ENCODE data around the gene ADAMTS17.

ADAMTS17 gene

DNA sequence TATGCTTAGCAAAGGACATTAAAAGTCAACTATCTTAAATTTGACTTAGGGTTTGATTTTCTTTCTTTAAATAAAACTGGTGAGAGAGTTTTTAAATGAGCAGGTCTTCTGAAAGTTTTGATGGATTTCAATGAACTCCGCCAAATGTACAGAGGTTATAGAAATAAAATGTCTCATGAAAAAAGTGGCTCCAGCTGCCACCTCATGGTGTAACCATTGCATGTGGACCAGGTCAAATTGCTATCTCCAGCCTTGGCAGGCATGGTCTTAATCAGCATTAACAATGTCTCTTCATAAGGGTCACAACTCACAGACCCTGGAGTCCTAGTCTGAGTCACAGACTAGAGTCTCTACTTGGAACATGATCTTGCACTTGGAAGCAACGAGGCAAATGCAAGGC, 182.3 kb downstream of the ADAMTS17 start:
- H3K27ac ChIP-seq (ENCODE audit: low read depth, low read length) = no peak overlapping the region
- H3K9me3 ChIP-seq (ENCODE audit: control insufficient read depth, insufficient read depth, low read depth, low read length) = no peaks in the 10 kb centered on the region
- H3K4me3 ChIP-seq (ENCODE audit: low read depth, low read length) = no peak overlapping the region
- H3K4me1 ChIP-seq (ENCODE audit: control insufficient read depth, insufficient read depth, low read length) = 0 out of 2 replicates have a peak, but pooled peaks cover 4% of the 10 kb centered on the region
- H3K27me3 ChIP-seq (ENCODE audit: control insufficient read depth, insufficient read depth, low read length) = no peaks in the 10 kb centered on the region
- H3K36me3 ChIP-seq (ENCODE audit: control insufficient read depth, insufficient read depth, low read length) = no peaks in the 10 kb centered on the region
- no peak overlapping the region for H3K9ac ChIP-seq (ENCODE audit: low read length)

GRCh38 chr15:100158356-100158755, 183.4 kb downstream of the ADAMTS17 start:
- Histone ChIP-seq H3K9me3 (ENCODE audit: control insufficient read depth, insufficient read depth, low read depth, low read length) (no peaks in the 10 kb centered on the region), H3K27ac (ENCODE audit: low read depth, low read length) (no peak overlapping the region)

GRCh38 chr15:100156201-100156600, 185.6 kb downstream of the ADAMTS17 start:
- Histone ChIP-seq H3K9me3 (ENCODE audit: control insufficient read depth, insufficient read depth, low read depth, low read length) (no peaks in the 10 kb centered on the region), H3K4me1 (ENCODE audit: control insufficient read depth, insufficient read depth, low read length) (0 out of 2 replicates have a peak, but pooled peaks cover 4% of the 10 kb centered on the region), H3K27me3 (ENCODE audit: control insufficient read depth, insufficient read depth, low read length) (no peaks in the 10 kb centered on the region), H3K9ac (ENCODE audit: low read length) (no peak overlapping the region), H3K27ac (ENCODE audit: low read depth, low read length) (no peak overlapping the region), H3K4me3 (ENCODE audit: low read depth, low read length) (no peak overlapping the region), H3K36me3 (ENCODE audit: control insufficient read depth, insufficient read depth, low read length) (no peaks in the 10 kb centered on the region)

More at GRCh38 chr15:100158356-100158755, 183.4 kb downstream of the ADAMTS17 start:
- Histone ChIP-seq H3K4me1 (ENCODE audit: control insufficient read depth, insufficient read depth, low read length) (0 out of 2 replicates have a peak, but pooled peaks cover 4% of the 10 kb centered on the region), H3K27me3 (ENCODE audit: control insufficient read depth, insufficient read depth, low read length) (no peaks in the 10 kb centered on the region), H3K9ac (ENCODE audit: low read length) (no peak overlapping the region), H3K36me3 (ENCODE audit: control insufficient read depth, insufficient read depth, low read length) (no peaks in the 10 kb centered on the region), H3K4me3 (ENCODE audit: low read depth, low read length) (no peak overlapping the region)

DNA sequence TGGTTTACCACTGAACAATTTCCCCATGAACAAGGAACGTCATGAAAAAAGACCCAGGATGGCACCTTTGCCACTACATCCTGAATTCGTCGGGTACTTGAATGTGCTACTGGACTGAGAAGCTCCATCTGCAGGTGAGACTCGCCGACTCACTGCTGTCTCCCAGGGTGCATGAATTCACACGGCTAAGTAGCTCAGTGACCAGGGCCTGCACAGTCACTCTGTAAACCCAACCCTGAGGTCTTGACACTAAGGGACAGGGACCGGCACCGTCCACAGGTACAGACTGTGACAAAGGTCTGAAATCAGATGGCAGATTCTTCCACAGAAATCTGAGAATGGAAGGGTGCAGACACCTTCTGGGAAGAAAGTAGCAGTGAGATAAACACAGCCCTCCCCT, 187.4 kb downstream of the ADAMTS17 start:
- Histone ChIP-seq H3K4me3 (ENCODE audit: low read depth, low read length) (no peak overlapping the region), H3K9ac (ENCODE audit: low read length) (no peak overlapping the region), H3K9me3 (ENCODE audit: control insufficient read depth, insufficient read depth, low read depth, low read length) (no peaks in the 10 kb centered on the region; the same call in 1 of the 2 replicates), H3K4me1 (ENCODE audit: control insufficient read depth, insufficient read depth, low read length) (0 out of 2 replicates have a peak, but pooled peaks cover 4% of the 10 kb centered on the region), H3K27ac (ENCODE audit: low read depth, low read length) (no peak overlapping the region), H3K27me3 (ENCODE audit: control insufficient read depth, insufficient read depth, low read length) (no peaks in the 10 kb centered on the region), H3K36me3 (ENCODE audit: control insufficient read depth, insufficient read depth, low read length) (no peaks in the 10 kb centered on the region)

GRCh38 chr15:100152463-100152862, 189.3 kb downstream of the ADAMTS17 start:
- no peaks in the 10 kb centered on the region for H3K36me3 ChIP-seq (ENCODE audit: control insufficient read depth, insufficient read depth, low read length)
- no peak overlapping the region for H3K27ac ChIP-seq (ENCODE audit: low read depth, low read length)
- H3K9me3 ChIP-seq (ENCODE audit: control insufficient read depth, insufficient read depth, low read depth, low read length) = peaks cover 17% of the 10 kb centered on the region
- H3K4me1 ChIP-seq (ENCODE audit: control insufficient read depth, insufficient read depth, low read length) = no peaks in the 10 kb centered on the region
- H3K27me3 ChIP-seq (ENCODE audit: control insufficient read depth, insufficient read depth, low read length) = no peaks in the 10 kb centered on the region
- H3K4me3 ChIP-seq (ENCODE audit: low read depth, low read length) = no peak overlapping the region
- no peak overlapping the region for H3K9ac ChIP-seq (ENCODE audit: low read length)

GRCh38 chr15:100150906-100151305, 190.9 kb downstream of the ADAMTS17 start:
- no peak overlapping the region for H3K9ac ChIP-seq (ENCODE audit: low read length)
- H3K9me3 ChIP-seq (ENCODE audit: control insufficient read depth, insufficient read depth, low read depth, low read length) = peaks cover 22% of the 10 kb centered on the region
- H3K27me3 ChIP-seq (ENCODE audit: control insufficient read depth, insufficient read depth, low read length) = no peaks in the 10 kb centered on the region
- H3K36me3 ChIP-seq (ENCODE audit: control insufficient read depth, insufficient read depth, low read length) = no peaks in the 10 kb centered on the region
- H3K4me3 ChIP-seq (ENCODE audit: low read depth, low read length) = no peak overlapping the region
- no peak overlapping the region for H3K27ac ChIP-seq (ENCODE audit: low read depth, low read length)
- no peaks in the 10 kb centered on the region for H3K4me1 ChIP-seq (ENCODE audit: control insufficient read depth, insufficient read depth, low read length)

DNA sequence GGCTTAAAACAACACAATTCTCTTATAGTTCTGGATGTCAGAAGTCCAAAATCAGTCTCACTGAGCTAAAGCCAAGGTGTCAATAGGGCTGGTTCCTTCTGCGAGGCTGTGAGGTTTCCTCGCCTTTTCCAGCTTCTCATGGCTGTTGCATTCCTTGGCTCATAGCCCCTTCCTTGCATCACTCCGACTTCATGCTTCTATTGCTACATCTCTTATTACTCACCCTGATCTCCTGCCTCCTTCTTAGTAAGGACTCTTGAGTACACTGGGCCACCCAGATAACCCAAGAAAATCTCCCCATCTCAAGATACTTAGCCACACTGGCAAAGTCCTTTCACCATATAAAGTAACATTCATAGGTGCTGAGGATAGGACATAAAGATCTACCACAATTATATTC, 193.9 kb downstream of the ADAMTS17 start:
- H3K27ac ChIP-seq (ENCODE audit: low read depth, low read length) = no peak overlapping the region
- H3K27me3 ChIP-seq (ENCODE audit: control insufficient read depth, insufficient read depth, low read length) = no peaks in the 10 kb centered on the region
- no peaks in the 10 kb centered on the region for H3K36me3 ChIP-seq (ENCODE audit: control insufficient read depth, insufficient read depth, low read length)
- H3K4me1 ChIP-seq (ENCODE audit: control insufficient read depth, insufficient read depth, low read length) = no peaks in the 10 kb centered on the region
- H3K4me3 ChIP-seq (ENCODE audit: low read depth, low read length) = no peak overlapping the region
- H3K9me3 ChIP-seq (ENCODE audit: control insufficient read depth, insufficient read depth, low read depth, low read length) = peaks cover 22% of the 10 kb centered on the region
- no peak overlapping the region for H3K9ac ChIP-seq (ENCODE audit: low read length)

- Histone ChIP-seq H3K36me3 (ENCODE audit: control insufficient read depth, insufficient read depth, low read length) (no peaks in the 10 kb centered on the region), H3K27ac (ENCODE audit: low read depth, low read length) (no peak overlapping the region), H3K9ac (ENCODE audit: low read length) (no peak overlapping the region), H3K4me3 (ENCODE audit: low read depth, low read length) (no peak overlapping the region), H3K4me1 (ENCODE audit: control insufficient read depth, insufficient read depth, low read length) (no peaks in the 10 kb centered on the region), H3K9me3 (ENCODE audit: control insufficient read depth, insufficient read depth, low read depth, low read length) (peaks cover 13% of the 10 kb centered on the region), H3K27me3 (ENCODE audit: control insufficient read depth, insufficient read depth, low read length) (no peaks in the 10 kb centered on the region)
Measured at GRCh38 chr15:100143378-100143777, 198.4 kb downstream of the ADAMTS17 start.

- Histone ChIP-seq H3K36me3 (ENCODE audit: control insufficient read depth, insufficient read depth, low read length) (no peaks in the 10 kb centered on the region), H3K4me1 (ENCODE audit: control insufficient read depth, insufficient read depth, low read length) (no peaks in the 10 kb centered on the region), H3K27me3 (ENCODE audit: control insufficient read depth, insufficient read depth, low read length) (no peaks in the 10 kb centered on the region), H3K4me3 (ENCODE audit: low read depth, low read length) (no peak overlapping the region), H3K9ac (ENCODE audit: low read length) (no peak overlapping the region), H3K9me3 (ENCODE audit: control insufficient read depth, insufficient read depth, low read depth, low read length) (no peaks in the 10 kb centered on the region), H3K27ac (ENCODE audit: low read depth, low read length) (no peak overlapping the region)
Measured at GRCh38 chr15:100141311-100142001, 200.3 kb downstream of the ADAMTS17 start.

- H3K27me3 ChIP-seq (ENCODE audit: control insufficient read depth, insufficient read depth, low read length) = no peaks in the 10 kb centered on the region
- H3K4me3 ChIP-seq (ENCODE audit: low read depth, low read length) = no peak overlapping the region
- no peaks in the 10 kb centered on the region for H3K36me3 ChIP-seq (ENCODE audit: control insufficient read depth, insufficient read depth, low read length)
- no peak overlapping the region for H3K27ac ChIP-seq (ENCODE audit: low read depth, low read length)
- no peaks in the 10 kb centered on the region for H3K4me1 ChIP-seq (ENCODE audit: control insufficient read depth, insufficient read depth, low read length)
- no peaks in the 10 kb centered on the region for H3K9me3 ChIP-seq (ENCODE audit: control insufficient read depth, insufficient read depth, low read depth, low read length)
- no peak overlapping the region for H3K9ac ChIP-seq (ENCODE audit: low read length)
Measured at GRCh38 chr15:100140527-100141308, 201.1 kb downstream of the ADAMTS17 start.

GRCh38 chr15:100134586-100134985, 207.2 kb downstream of the ADAMTS17 start:
- no peaks in the 10 kb centered on the region for H3K9me3 ChIP-seq (ENCODE audit: control insufficient read depth, insufficient read depth, low read depth, low read length)
- no peaks in the 10 kb centered on the region for H3K4me1 ChIP-seq (ENCODE audit: control insufficient read depth, insufficient read depth, low read length)
- no peak overlapping the region for H3K4me3 ChIP-seq (ENCODE audit: low read depth, low read length)
- no peak overlapping the region for H3K9ac ChIP-seq (ENCODE audit: low read length)
- H3K27me3 ChIP-seq (ENCODE audit: control insufficient read depth, insufficient read depth, low read length) = no peaks in the 10 kb centered on the region
- no peaks in the 10 kb centered on the region for H3K36me3 ChIP-seq (ENCODE audit: control insufficient read depth, insufficient read depth, low read length)
- H3K27ac ChIP-seq (ENCODE audit: low read depth, low read length) = no peak overlapping the region

Data from HUES6 (cell line).